NB4 (cell line): ENCODE measurements around the gene PIP4K2A.

ENCODE experiments used
- POLR2A ChIP-seq: IDR thresholded peaks from 2 replicates; pipeline ENCODE4 v1.6.1; 2011; ENCODE audit warnings: mild to moderate bottlenecking; ENCODE audit not compliant: insufficient read length; ENCODE audit errors: extremely low read depth
- TF ChIP-seq, protein P1 (sequence below): IDR thresholded peaks from one replicate; pipeline ENCODE4 v1.5.1; 2012; ENCODE audit warnings: low read depth, low read length
- TF ChIP-seq, protein P2 (sequence below): IDR thresholded peaks from 2 replicates; pipeline ENCODE4 v1.6.1; 2011; ENCODE audit warnings: low read depth, low read length

DNA sequence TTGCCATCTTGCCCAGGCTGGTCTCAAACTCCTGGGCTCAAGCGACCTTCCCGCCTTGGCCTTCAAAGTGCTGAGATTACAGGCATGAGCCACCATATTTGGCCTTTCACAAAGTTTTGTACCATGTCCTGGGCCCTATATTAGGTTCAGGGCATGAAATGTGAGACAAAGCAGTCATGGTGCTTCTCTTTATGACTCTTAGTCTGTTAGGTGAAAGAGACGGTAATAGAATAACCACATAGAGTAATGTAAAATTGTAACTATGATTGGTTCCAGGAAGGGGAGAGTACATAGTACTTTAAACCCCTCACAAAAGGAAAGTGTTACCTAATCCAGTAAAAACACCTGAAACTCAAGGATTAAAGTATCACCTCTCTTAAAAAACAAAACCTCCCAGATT is 224.4 kb downstream of the PIP4K2A start:
- TF ChIP-seq, protein P1, sequence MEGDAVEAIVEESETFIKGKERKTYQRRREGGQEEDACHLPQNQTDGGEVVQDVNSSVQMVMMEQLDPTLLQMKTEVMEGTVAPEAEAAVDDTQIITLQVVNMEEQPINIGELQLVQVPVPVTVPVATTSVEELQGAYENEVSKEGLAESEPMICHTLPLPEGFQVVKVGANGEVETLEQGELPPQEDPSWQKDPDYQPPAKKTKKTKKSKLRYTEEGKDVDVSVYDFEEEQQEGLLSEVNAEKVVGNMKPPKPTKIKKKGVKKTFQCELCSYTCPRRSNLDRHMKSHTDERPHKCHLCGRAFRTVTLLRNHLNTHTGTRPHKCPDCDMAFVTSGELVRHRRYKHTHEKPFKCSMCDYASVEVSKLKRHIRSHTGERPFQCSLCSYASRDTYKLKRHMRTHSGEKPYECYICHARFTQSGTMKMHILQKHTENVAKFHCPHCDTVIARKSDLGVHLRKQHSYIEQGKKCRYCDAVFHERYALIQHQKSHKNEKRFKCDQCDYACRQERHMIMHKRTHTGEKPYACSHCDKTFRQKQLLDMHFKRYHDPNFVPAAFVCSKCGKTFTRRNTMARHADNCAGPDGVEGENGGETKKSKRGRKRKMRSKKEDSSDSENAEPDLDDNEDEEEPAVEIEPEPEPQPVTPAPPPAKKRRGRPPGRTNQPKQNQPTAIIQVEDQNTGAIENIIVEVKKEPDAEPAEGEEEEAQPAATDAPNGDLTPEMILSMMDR = no peak
- no peak for TF ChIP-seq POLR2A
- TF ChIP-seq, protein P2, sequence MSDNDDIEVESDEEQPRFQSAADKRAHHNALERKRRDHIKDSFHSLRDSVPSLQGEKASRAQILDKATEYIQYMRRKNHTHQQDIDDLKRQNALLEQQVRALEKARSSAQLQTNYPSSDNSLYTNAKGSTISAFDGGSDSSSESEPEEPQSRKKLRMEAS = no peak
